GM10266 (cell line): Measurements from ENCODE around the gene SBNO2.
"Not testable (repeated sequence)": the region's sequence is repeated elsewhere in the genome, so short reads cannot be mapped to it uniquely, and the experiment has no call there.

Source experiments
- DNase-seq: peaks from one replicate; pipeline ENCODE4 v3.0.0; 2012; ENCODE audit errors: extremely low spot score
- CTCF ChIP-seq: IDR thresholded peaks from 2 replicates; pipeline ENCODE4 v1.5.1; 2012; ENCODE audit warnings: mild to moderate bottlenecking, low read depth; ENCODE audit not compliant: control insufficient read depth, insufficient read depth; ENCODE audit errors: missing control alignments

SBNO2 gene

GRCh38 chr19:1119475-1120217, 54.4 kb downstream of the SBNO2 start:
- no peak for DNase-seq
- TF ChIP-seq CTCF: no peak

- no peak for TF ChIP-seq CTCF
- no peak for DNase-seq
Observed at GRCh38 chr19:1118999-1119398, 55.1 kb downstream of the SBNO2 start.

GRCh38 chr19:1117654-1118053, 56.4 kb downstream of the SBNO2 start:
- TF ChIP-seq CTCF: no peak
- DNase-seq: no peak

GRCh38 chr19:1116726-1117581, 57.1 kb downstream of the SBNO2 start:
- DNase-seq: no peak

GRCh38 chr19:1115646-1116420, 58.2 kb downstream of the SBNO2 start:
- DNase-seq: no peak
- no peak for TF ChIP-seq CTCF

More at GRCh38 chr19:1116726-1117581, 57.1 kb downstream of the SBNO2 start:
- no peak for TF ChIP-seq CTCF

GRCh38 chr19:1114728-1115127, 59.3 kb downstream of the SBNO2 start:
- DNase-seq: not testable (repeated sequence)

GRCh38 chr19:1113986-1114483, 60.0 kb downstream of the SBNO2 start:
- TF ChIP-seq CTCF: no peak
- DNase-seq: no peak
